Left colon (tissue), 2 donors: ENCODE data around the gene VGF. TPM values are rescaled to one million over a fixed set of nuclear protein-coding genes. Genes with fewer than 3 reads are reported as not detected.
"Not testable (repeated sequence)": the region's sequence is repeated elsewhere in the genome, so short reads cannot be mapped to it uniquely, and the experiment has no call there.

Experiments used
- ATAC-seq: fragments of 200-7000 bp; cut with Tn5 transposase; one replicate; pipeline ENCODE4 v1.9.1; 2020; ENCODE audit warnings: mild to moderate bottlenecking, moderate library complexity
- DNase-seq, 2 donors: peaks; one replicate each; pipeline ENCODE4 v3.0.0-alpha.2; 2020
- intact Hi-C, 2 donors: fragments of 100-400 bp; cut with DNase I in 1 of 2; cut with micrococcal nuclease in 1 of 2; formaldehyde crosslinking; loops; one replicate each; pipeline versions ENCODE4 v1.11.2 to v1.14.0; 2022; cut with DNase I, micrococcal nuclease
- total RNA-seq, 2 donors: library from RNA; stranded (reverse); fragmentation: NEBNext Ultra II Directional; extraction: Animal tissue kit (Norgen Biotek cat#: 25700); gene quantifications; one replicate each; pipeline ENCODE4 v1.2.1, GENCODE V29; 2021
- donor health status: DM: no; HTN: no; CAD: no.
- donor health status: DM: yes; HTN: yes; CAD: no.

The VGF gene
- total RNA-seq, 2 donors from 2014 or later = 0.40 to 0.73 TPM

DNA sequence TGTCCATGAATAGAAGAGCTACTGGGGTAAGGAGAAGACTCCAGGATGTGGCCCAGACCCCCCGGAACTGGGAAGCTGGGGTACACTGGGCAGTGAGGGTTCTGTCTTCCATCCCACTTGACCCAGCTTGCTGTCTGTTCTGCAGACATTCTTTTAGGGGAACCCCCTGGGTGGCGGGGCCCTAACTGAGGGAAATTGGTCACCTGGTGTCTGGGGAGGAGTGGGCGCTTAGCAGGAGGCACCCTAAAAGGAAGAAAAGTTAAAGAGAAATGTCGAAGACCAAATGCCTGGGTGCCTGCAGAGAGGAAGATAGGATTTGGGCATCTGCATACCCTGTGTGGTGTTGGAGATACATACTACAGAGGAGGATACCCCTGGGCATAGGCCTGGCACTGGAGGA is 10.1 kb downstream of the VGF start:
- ATAC-seq = no peak
- intact Hi-C loops = no loop called here
- DNase-seq = no peak

- peak; percentile 68 for ATAC-seq
- peak in 1 of 2 donors; percentile 55 for DNase-seq
- intact Hi-C loops = no loop called here
Observed at GRCh38 chr7:101154693-101155102, 10.7 kb downstream of the VGF start.

DNA sequence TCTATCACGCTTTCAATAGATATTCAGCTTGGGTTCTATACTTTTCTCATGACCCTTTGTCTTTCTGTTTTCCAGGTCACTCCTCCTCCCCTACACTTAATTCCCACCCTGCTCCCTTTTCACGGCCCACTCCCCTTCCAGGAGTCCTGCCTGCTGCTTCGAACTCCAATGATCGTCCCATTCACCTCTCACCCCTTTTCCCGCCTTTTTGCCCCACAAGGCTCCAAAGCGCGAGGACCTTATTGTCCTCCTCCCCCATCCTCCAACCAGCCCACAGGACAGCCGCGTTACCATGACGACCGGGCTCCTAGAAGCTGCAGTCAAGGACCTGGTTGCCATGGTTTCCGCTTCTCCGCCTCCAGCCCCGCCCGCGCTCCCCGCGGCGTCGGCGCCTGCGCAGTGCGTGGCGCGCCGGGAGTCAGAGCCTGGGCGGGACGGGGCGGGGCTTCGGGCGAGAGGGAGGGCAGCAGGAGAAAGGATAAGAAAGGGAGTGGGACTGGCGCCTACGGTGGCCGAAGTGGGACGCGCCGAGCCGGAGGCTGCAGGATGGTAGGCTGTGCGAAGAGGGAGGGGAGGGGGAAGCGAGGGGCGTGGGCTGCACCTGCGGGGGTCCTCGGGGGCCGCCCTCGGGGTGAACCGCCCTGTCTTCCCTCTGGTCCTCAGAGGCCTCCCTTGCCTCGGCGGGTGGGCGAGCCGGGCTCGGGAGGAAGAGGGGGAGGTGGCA is 11.2 kb downstream of the VGF start, which contains the start of gene AP1S1:
TSS of gene AP1S1 (plus strand) at position 508 of the 724 bp plus-strand sequence. CDS start at position 547, 39 bp downstream.
- DNase-seq = peak; percentile 94 to 95
- intact Hi-C loops = no loop called here

GRCh38 chr7:101151908-101152651 is 13.3 kb downstream of the VGF start:
- DNase-seq = no peak
- intact Hi-C loops = no loop called here
- ATAC-seq = no peak

More for the DNA sequence above, 11.2 kb downstream of the VGF start, which contains the start of gene AP1S1:
- ATAC-seq = peak; percentile 91

- DNase-seq (no peak), ATAC-seq (no peak)
- intact Hi-C loops = loop anchor here in 1 of 2 donors (5.0 kb wide), 1 partner anchor 141 kb away; no protein-coding TSS in a partner anchor
Observed at GRCh38 chr7:101140746-101141382, 24.5 kb downstream of the VGF start.

DNA sequence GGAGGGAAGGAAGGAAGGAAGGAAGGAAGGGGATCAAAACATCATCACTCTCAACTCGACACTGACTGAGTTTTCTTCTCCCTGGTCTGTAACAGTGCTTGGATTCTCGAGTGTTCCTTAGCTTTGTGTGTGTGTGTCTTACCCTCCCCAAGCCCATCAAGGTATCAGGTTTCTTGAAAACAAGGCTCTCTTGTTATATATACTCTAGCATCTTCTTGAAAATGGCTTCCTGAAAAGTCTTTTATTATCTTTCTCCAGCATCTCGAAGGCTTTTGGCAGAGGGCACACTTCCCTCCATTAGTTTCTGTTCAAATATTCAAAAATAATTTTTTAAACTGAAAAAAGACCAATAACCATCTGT is 25.1 kb downstream of the VGF start:
- intact Hi-C loops = loop anchor here in 1 of 2 donors (5.0 kb wide), 1 partner anchor 142 kb away; no protein-coding TSS in a partner anchor
- ATAC-seq = no peak
- no peak for DNase-seq

- peak; percentile 69 to 83 for DNase-seq
- intact Hi-C loops = no loop called here
- peak; percentile 93 for ATAC-seq
Observed at GRCh38 chr7:101138213-101138870, 27.0 kb downstream of the VGF start.

DNA sequence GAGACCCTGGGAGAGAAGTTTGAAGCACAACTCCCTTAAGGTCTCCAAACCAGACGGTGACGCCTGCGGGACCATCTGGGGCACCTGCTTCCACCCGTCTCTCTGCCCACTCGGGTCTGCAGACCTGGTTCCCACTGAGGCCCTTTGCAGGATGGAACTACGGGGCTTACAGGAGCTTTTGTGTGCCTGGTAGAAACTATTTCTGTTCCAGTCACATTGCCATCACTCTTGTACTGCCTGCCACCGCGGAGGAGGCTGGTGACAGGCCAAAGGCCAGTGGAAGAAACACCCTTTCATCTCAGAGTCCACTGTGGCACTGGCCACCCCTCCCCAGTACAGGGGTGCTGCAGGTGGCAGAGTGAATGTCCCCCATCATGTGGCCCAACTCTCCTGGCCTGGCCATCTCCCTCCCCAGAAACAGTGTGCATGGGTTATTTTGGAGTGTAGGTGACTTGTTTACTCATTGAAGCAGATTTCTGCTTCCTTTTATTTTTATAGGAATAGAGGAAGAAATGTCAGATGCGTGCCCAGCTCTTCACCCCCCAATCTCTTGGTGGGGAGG is 27.6 kb downstream of the VGF start:
- intact Hi-C loops = no loop called here
- ATAC-seq = peak; percentile 48

GRCh38 chr7:101134399-101134980 is 30.9 kb downstream of the VGF start:
- no peak for ATAC-seq
- intact Hi-C loops = no loop called here
- no peak for DNase-seq

More for the DNA sequence above, 27.6 kb downstream of the VGF start:
- DNase-seq = no peak

- DNase-seq (no peak), ATAC-seq (no peak)
- intact Hi-C loops = no loop called here
Observed at GRCh38 chr7:101133621-101134398, 31.6 kb downstream of the VGF start.

- intact Hi-C loops, DNase-seq, ATAC-seq: not testable (repeated sequence)
Observed at GRCh38 chr7:101132626-101133600, 32.5 kb downstream of the VGF start.

GRCh38 chr7:101129603-101130117 is 35.7 kb downstream of the VGF start:
- intact Hi-C loops = no loop called here
- ATAC-seq (no peak), DNase-seq (no peak)

DNA sequence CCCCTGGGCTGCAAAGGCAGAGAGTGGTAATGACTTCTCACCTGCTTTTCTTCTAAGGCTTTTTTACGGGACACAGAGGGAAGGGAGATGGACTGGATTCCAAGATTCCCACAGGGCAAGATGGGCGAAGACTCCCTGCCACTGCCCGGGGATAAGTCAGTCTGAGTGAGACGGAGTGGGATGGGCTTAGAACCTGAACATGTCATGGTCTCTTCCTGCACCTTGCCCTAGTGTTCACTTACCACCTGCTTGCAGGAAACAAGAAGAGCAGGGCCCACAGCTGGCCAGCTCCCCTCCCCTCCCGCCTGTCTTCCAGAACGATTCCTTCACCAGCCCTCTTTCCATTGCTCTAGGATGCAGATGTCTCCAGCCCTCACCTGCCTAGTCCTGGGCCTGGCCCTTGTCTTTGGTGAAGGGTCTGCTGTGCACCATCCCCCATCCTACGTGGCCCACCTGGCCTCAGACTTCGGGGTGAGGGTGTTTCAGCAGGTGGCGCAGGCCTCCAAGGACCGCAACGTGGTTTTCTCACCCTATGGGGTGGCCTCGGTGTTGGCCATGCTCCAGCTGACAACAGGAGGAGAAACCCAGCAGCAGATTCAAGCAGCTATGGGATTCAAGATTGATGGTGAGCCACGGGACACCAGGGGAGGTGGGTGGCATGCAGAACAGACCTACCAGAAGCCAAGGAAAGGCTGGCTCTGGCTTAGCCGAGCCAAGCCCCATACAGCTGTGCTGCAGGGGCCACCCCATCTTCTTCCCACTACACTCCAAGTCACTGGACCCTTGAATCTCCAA is 37.1 kb downstream of the VGF start:
- peak; percentile 12 for ATAC-seq
- intact Hi-C loops = no loop called here
- no peak for DNase-seq

DNA sequence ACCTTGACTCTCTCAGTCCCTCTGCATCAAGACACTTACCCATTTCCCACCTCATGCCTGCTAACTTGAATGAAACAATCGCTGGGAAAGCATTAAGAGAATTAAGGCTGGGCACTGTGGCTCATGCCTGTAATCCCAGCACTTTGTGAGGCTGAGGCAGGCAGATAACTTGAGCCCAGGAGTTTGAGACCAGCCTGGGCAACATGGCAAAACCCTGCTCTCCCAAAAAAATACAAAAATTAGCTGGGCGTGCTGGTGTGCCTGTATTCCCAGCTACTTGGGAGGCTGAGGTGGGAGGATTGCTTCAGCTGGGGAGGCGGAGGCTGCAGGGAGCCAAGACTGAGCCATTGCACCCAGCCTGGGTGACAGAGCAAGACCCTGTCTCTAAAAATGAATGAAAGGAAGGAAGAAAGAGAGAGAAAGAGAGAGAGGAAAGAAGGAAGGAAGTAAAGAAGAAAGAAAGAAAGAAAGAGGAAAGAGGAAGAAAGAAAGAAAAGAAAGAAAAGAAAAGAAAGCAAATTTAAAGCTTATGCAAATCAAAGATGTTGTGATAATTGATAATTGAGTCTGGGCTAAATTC is 37.8 kb downstream of the VGF start:
- DNase-seq (no peak), ATAC-seq (no peak)
- intact Hi-C loops = no loop called here
